DND-41 (cell line): ENCODE measurements around the gene SOX6.

ENCODE experiments used
- ATAC-seq: fragments of 200-7000 bp; cut with Tn5 transposase; 3 replicates; pipeline ENCODE4 v1.9.1; 2021; ENCODE audit warnings: low read depth; ENCODE audit not compliant: insufficient read depth
- DNase-seq: peaks from one replicate; pipeline ENCODE4 v3.0.0-alpha.2; 2020
- H2AFZ ChIP-seq: 2 replicates; pipeline ENCODE4 v1.6.0; 2012; ENCODE audit warnings: low read depth, low read length
- H3K27ac ChIP-seq: 2 replicates; pipeline ENCODE4 v1.5.1; 2012; ENCODE audit warnings: low read length, inconsistent platforms
- H3K27me3 ChIP-seq: fragments of 200-600 bp; sonication (generic); 2 replicates; pipeline ENCODE4 v1.6.0; 2012; ENCODE audit warnings: low read length, mild to moderate bottlenecking, inconsistent platforms; ENCODE audit not compliant: insufficient read depth, poor library complexity
- H3K36me3 ChIP-seq: 2 replicates; pipeline ENCODE4 v1.5.1; 2012; ENCODE audit warnings: low read length, inconsistent platforms; ENCODE audit not compliant: insufficient read depth
- H3K4me1 ChIP-seq: 2 replicates; pipeline ENCODE4 v1.5.1; 2012; ENCODE audit warnings: mild to moderate bottlenecking, low read length; ENCODE audit not compliant: insufficient read depth
- H3K4me2 ChIP-seq: 2 replicates; pipeline ENCODE4 v1.6.0; 2012; ENCODE audit warnings: mild to moderate bottlenecking, moderate library complexity, low read length, inconsistent platforms; ENCODE audit not compliant: insufficient read depth
- H3K4me3 ChIP-seq, 2 experiments: fragments of 200-600 bp in 1 of 2; shearing (Covaris generic) in 1 of 2; 2 replicates each; pipeline ENCODE4 v1.5.1; 2012 to 2016; ENCODE audit warnings: inconsistent platforms in 2 of 2, low read length in 2 of 2, mild to moderate bottlenecking in 2 of 2, low read depth in 1 of 2, moderate library complexity in 1 of 2
- H3K79me2 ChIP-seq: 2 replicates; pipeline ENCODE4 v1.6.0; 2012; ENCODE audit warnings: low read length, inconsistent platforms; ENCODE audit not compliant: insufficient read depth
- H3K9ac ChIP-seq: 2 replicates; pipeline ENCODE4 v1.6.0; 2012; ENCODE audit warnings: low read depth, mild to moderate bottlenecking, inconsistent platforms, low read length, moderate library complexity
- H3K9me3 ChIP-seq: 2 replicates; pipeline ENCODE4 v1.5.1; 2012; ENCODE audit warnings: low read length, moderate library complexity, mild to moderate bottlenecking, inconsistent platforms; ENCODE audit not compliant: insufficient read depth, severe bottlenecking
- H4K20me1 ChIP-seq: 2 replicates; pipeline ENCODE4 v1.6.0; 2012; ENCODE audit warnings: low read length; ENCODE audit not compliant: insufficient read depth
- EZH2 ChIP-seq: IDR thresholded peaks from 3 replicates; pipeline ENCODE4 v1.6.1; 2012; ENCODE audit warnings: borderline replicate concordance, low read depth, mild to moderate bottlenecking, moderate library complexity, low read length, inconsistent platforms; ENCODE audit not compliant: severe bottlenecking
- TF ChIP-seq, protein P1 (sequence below): IDR thresholded peaks from 2 replicates; pipeline ENCODE4 v1.5.1; 2012; ENCODE audit warnings: borderline replicate concordance, low read length, moderate library complexity, mild to moderate bottlenecking; ENCODE audit not compliant: poor library complexity, severe bottlenecking; ENCODE audit errors: extremely low read depth

Gene SOX6

DNA sequence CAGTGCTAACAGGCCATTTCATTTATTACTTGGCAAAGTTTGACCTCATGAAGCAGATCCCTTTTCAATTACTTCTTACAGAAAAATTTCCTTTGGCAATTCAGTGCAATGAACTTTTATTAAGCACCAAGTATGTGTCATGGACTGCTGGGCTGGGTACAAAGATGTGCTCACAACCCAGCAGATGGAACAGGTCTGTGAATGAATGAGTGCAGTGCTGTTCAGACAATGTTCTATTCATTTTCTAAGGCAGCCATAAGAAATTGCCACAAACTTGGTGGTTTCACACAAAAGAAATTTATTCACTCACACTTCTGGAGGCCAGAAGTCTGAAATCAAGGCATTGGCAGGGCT, 428.5 kb downstream of the SOX6 start:
- ATAC-seq, result no peak
- Histone ChIP-seq H3K9me3 (no peaks in the 10 kb centered on the region), H3K79me2 (no peaks in the 10 kb centered on the region), H3K4me2 (no peak overlapping the region), H3K27ac (no peak overlapping the region), H3K4me3 (no peak overlapping the region), H3K27me3 (no peaks in the 10 kb centered on the region), H2AFZ (no peak overlapping the region), H3K4me1 (no peaks in the 10 kb centered on the region), H4K20me1 (no peaks in the 10 kb centered on the region), H3K36me3 (no peaks in the 10 kb centered on the region), H3K9ac (no peak overlapping the region)
- DNase-seq, result no peak
- TF ChIP-seq, protein P1, sequence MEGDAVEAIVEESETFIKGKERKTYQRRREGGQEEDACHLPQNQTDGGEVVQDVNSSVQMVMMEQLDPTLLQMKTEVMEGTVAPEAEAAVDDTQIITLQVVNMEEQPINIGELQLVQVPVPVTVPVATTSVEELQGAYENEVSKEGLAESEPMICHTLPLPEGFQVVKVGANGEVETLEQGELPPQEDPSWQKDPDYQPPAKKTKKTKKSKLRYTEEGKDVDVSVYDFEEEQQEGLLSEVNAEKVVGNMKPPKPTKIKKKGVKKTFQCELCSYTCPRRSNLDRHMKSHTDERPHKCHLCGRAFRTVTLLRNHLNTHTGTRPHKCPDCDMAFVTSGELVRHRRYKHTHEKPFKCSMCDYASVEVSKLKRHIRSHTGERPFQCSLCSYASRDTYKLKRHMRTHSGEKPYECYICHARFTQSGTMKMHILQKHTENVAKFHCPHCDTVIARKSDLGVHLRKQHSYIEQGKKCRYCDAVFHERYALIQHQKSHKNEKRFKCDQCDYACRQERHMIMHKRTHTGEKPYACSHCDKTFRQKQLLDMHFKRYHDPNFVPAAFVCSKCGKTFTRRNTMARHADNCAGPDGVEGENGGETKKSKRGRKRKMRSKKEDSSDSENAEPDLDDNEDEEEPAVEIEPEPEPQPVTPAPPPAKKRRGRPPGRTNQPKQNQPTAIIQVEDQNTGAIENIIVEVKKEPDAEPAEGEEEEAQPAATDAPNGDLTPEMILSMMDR, result no peak
- TF ChIP-seq EZH2, result no peak

DNA sequence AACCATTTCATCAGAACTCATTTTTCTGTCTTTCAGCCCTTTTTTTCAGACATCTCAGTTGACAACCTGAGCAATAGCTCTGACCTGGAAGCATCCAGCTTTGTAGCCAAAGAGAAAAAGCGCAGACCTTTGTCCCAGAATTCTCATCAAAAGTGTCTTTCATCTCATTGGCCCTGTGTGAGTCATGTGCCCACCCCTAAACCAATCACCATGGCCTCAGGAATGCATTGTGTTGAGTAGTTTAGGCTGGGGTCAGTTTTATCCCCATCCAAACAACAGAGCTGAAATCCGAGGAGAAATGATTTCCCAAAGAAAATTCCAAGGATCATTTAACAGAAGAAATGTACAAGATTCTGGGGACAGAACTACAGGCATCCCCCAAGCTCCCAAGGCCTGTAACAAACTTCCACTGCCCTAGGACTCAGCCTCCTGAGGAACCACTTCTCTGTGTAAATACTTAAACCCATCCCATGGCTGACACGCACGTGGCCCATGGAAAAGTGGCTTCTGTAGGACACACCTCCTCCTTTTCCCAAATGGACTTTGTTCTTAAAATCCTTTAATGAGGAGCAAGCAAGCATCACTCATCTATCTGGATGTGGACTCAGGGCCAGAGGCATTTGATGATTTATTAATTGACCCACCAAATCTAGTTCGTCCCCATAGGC, 429.0 kb downstream of the SOX6 start:
- H3K36me3 ChIP-seq, result no peaks in the 10 kb centered on the region
- H3K4me1 ChIP-seq, result no peaks in the 10 kb centered on the region
- no peaks in the 10 kb centered on the region for H3K9me3 ChIP-seq
- TF ChIP-seq EZH2, result no peak
- TF ChIP-seq, protein P1, result no peak
- no peak overlapping the region for H3K4me2 ChIP-seq
- DNase-seq, result no peak
- no peak overlapping the region for H3K27ac ChIP-seq
- H3K9ac ChIP-seq, result no peak overlapping the region
- H4K20me1 ChIP-seq, result no peaks in the 10 kb centered on the region
- no peak overlapping the region for H2AFZ ChIP-seq
- H3K27me3 ChIP-seq, result no peaks in the 10 kb centered on the region
- no peaks in the 10 kb centered on the region for H3K79me2 ChIP-seq
- H3K4me3 ChIP-seq, result no peak overlapping the region
- no peak for ATAC-seq

DNA sequence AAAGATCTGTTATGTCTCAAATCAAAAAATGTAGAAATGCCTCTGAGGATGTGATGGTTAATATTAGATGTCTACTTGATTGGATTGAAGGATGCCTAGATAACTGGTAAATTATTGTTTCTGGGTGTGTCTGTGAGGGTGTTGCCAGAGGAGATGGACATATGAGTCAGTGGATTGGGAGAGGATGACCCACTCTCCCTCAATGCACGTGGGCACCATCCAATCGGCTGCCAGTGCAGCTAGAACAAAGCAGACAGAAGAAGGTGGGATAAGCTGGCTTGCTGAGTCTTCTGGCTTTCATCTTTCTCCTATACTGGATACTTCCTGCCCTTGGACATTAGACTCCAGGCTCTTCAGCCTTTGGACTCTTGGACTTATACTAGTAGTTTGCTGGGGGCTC, 430.3 kb downstream of the SOX6 start:
- DNase-seq, result no peak

More for the DNA sequence above, 430.3 kb downstream of the SOX6 start:
- Histone ChIP-seq H3K36me3 (no peaks in the 10 kb centered on the region), H3K4me3 (no peak overlapping the region), H3K27ac (no peak overlapping the region), H3K4me2 (no peak overlapping the region), H3K79me2 (no peaks in the 10 kb centered on the region), H4K20me1 (no peaks in the 10 kb centered on the region), H3K9me3 (no peaks in the 10 kb centered on the region), H2AFZ (no peak overlapping the region), H3K4me1 (no peaks in the 10 kb centered on the region), H3K27me3 (no peaks in the 10 kb centered on the region), H3K9ac (no peak overlapping the region)
- ATAC-seq, result no peak
- no peak for TF ChIP-seq EZH2
- TF ChIP-seq, protein P1, result no peak
